Mammary epithelial cell (primary cell): ENCODE results near the gene GPRC6A.

Source experiments
- CTCF ChIP-seq, 2 donors: IDR thresholded peaks in 1 of 2; conservative IDR thresholded peaks in 1 of 2; 2 replicates each; pipeline ENCODE4 v1.5.1; 2011 to 2012; ENCODE audit warnings: inconsistent platforms in 2 of 2, low read length in 2 of 2, mild to moderate bottlenecking in 2 of 2, control low read depth in 1 of 2, low read depth in 1 of 2; ENCODE audit not compliant: insufficient read depth in 1 of 2; ENCODE audit errors: extremely low read depth in 1 of 2
- EZH2 ChIP-seq: IDR thresholded peaks from 2 replicates; pipeline ENCODE4 v1.6.1; 2012; ENCODE audit warnings: low read length, inconsistent platforms, borderline replicate concordance

GRCh38 chr6:116847227-116847626 lies 18.3 kb upstream of the GPRC6A start:
- TF ChIP-seq EZH2 (no peak), CTCF (conservative IDR thresholded peaks at IDR 0.05 in 1 of 2, IDR thresholded peaks at IDR 0.05 in 1 of 2; ENCODE audit: extremely low read depth in 1 of 2, insufficient read depth in 1 of 2, low read depth in 1 of 2, low read length in 2 of 2) (peak; percentile 6 to 31)
